ENCODE results near the gene PRCP.

GRCh38 chr11:82944198-82944597, 44.0 kb upstream of the PRCP start:
- TF ChIP-seq CTCF (IDR thresholded peaks at IDR 0.05), result no peak
- no peak for TF ChIP-seq POLR2A (IDR thresholded peaks at IDR 0.05)

Data from Peyer's patch (tissue), 4 donors.